ENCODE measurements around the gene FAM227A. TPM values are rescaled to one million over a fixed set of nuclear protein-coding genes. Genes with fewer than 3 reads are reported as not detected.
"Not testable (repeated sequence)": the region's sequence is repeated elsewhere in the genome, so short reads cannot be mapped to it uniquely, and the experiment has no call there.

Gene FAM227A
- total and polyA plus RNA-seq, 2 of the 8 experiments (the other 6 are each of a cell fraction or from before 2014, with no cell fraction given), result 2.1 to 3.9 TPM

DNA sequence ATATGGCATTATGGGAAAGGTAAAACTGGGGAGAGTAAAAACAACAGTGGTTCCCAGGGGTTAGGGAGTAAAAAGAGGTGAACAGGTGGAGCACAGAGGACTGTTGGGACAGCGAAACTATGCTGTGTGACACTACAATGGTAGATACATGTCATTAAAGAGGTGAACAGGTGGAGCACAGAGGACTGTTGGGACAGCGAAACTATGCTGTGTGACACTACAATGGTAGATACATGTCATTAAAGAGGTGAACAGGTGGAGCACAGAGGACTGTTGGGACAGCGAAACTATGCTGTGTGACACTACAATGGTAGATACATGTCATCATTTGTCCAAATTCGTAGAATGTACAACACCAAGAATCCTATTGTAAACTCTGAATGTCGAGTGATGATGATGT, 11.9 kb downstream of the FAM227A start:
- H2AK5ac ChIP-seq (ENCODE audit: low read depth, low read length); H3K56ac ChIP-seq (replicated peaks; ENCODE audit: insufficient read length, low read depth, low read length); H3K4ac ChIP-seq (replicated peaks; ENCODE audit: insufficient read length, low read depth, low read length); CTCF ChIA-PET (ENCODE audit: partially characterized antibody); POLR2A ChIA-PET (ENCODE audit: partially characterized antibody); H3K36me3 ChIP-seq (ENCODE audit: control insufficient read depth in 2 of 4, insufficient read depth in 4 of 4, low read length in 3 of 4); H3K18ac ChIP-seq (ENCODE audit: extremely low read depth, low read length); H4K5ac ChIP-seq (ENCODE audit: insufficient read length, low read depth, low read length); H3K9me3 ChIP-seq (ENCODE audit: insufficient read depth in 2 of 2, low read depth in 1 of 2, low read length in 1 of 2); DNase-seq (ENCODE audit: low read depth in 1 of 2, low spot score in 2 of 2); H3K4me2 ChIP-seq (ENCODE audit: insufficient read depth in 1 of 2, low read depth in 2 of 2, low read length in 2 of 2); H3K27me3 ChIP-seq (replicated peaks in 1 of 4; ENCODE audit: control insufficient read depth in 3 of 4, extremely low read depth in 1 of 4, insufficient read depth in 3 of 4, low read length in 3 of 4); H2BK5ac ChIP-seq (ENCODE audit: low read depth, low read length); H3K23ac ChIP-seq (ENCODE audit: insufficient read length); H2BK20ac ChIP-seq (ENCODE audit: low read length); H4K20me1 ChIP-seq (replicated peaks in 1 of 2; ENCODE audit: control insufficient read depth in 1 of 2, insufficient read depth in 2 of 2, low read length in 2 of 2); H3K4me1 ChIP-seq (replicated peaks in 1 of 4; ENCODE audit: control insufficient read depth in 3 of 4, insufficient read depth in 4 of 4, low read length in 3 of 4); H4K8ac ChIP-seq (ENCODE audit: extremely low read depth, insufficient read depth, low read length); H2BK120ac ChIP-seq (replicated peaks; ENCODE audit: low read depth, low read length); H2BK15ac ChIP-seq (ENCODE audit: low read length); H3K79me2 ChIP-seq (ENCODE audit: control insufficient read depth in 1 of 2, insufficient read depth in 2 of 2, low read length in 2 of 2); H4K91ac ChIP-seq (replicated peaks; ENCODE audit: insufficient read length, low read length); H3K14ac ChIP-seq (ENCODE audit: insufficient read length); H3K4me3 ChIP-seq (ENCODE audit: extremely low read depth in 1 of 4, insufficient read depth in 2 of 4, low read depth in 3 of 4, low read length in 4 of 4); H3K23me2 ChIP-seq (ENCODE audit: low read depth, low read length); H3K9ac ChIP-seq (replicated peaks in 1 of 4; ENCODE audit: extremely low read depth in 1 of 4, low read depth in 3 of 4, low read length in 3 of 4); H2BK12ac ChIP-seq (ENCODE audit: low read depth, low read length); H3K27ac ChIP-seq (ENCODE audit: low read depth, low read length); H2AFZ ChIP-seq (ENCODE audit: low read length); H3K79me1 ChIP-seq (ENCODE audit: low read depth, low read length): not testable (repeated sequence)
- 92% methylated on average over 5 of the region's 5 CpGs; no CpG with 5 or more reads in 1 of the 2 experiments for WGBS, 2 experiments (ENCODE audit: extremely low coverage in 1 of 2, insufficient coverage in 1 of 2, insufficient read length in 1 of 2, insufficient replicate concordance in 2 of 2, low coverage in 1 of 2, low lambda C conversion rate in 2 of 2, missing lambda C conversion rate in 1 of 2)
- peak; percentile 99 for FAIRE-seq
